ENCODE data around the gene MAST4.
"Not testable (repeated sequence)": the region's sequence is repeated elsewhere in the genome, so short reads cannot be mapped to it uniquely, and the experiment has no call there.

Gene MAST4

GRCh38 chr5:66747607-66748006, 151.4 kb downstream of the MAST4 start:
- no peak for DNase-seq

- DNase-seq, result not testable (repeated sequence)
Observed at GRCh38 chr5:66752668-66753067, 156.5 kb downstream of the MAST4 start.

DNA sequence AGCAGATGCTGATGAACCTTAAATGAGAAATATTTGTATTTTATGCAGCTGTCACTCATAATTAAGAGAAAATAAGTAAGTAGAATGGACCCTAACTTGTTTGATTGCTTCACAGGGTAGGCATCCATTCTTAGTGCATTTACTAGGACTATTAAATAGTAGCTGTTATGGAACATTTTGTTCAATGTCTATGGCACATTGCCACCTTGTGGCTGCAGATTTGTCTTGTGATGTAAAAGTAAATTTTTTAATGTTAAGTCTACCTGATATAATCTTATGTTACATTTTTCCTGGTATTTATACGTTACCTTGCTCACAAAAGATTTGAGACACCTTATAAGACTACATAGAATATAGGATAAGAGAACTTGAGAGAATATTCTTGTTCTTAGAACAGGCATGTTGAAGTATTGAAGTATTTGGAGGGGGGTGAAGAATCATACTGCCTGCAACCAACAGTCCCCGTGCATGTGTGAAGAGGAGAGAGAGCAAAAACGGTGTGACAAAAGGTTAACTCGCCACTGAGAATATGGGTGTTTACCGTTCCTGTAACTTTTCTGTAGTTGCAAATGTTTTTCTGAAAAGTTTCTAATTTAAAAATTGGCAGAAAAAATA, 161.1 kb downstream of the MAST4 start:
- DNase-seq, result peak; percentile 36 to 65

GRCh38 chr5:66757834-66758371, 161.7 kb downstream of the MAST4 start:
- DNase-seq, result no peak

DNA sequence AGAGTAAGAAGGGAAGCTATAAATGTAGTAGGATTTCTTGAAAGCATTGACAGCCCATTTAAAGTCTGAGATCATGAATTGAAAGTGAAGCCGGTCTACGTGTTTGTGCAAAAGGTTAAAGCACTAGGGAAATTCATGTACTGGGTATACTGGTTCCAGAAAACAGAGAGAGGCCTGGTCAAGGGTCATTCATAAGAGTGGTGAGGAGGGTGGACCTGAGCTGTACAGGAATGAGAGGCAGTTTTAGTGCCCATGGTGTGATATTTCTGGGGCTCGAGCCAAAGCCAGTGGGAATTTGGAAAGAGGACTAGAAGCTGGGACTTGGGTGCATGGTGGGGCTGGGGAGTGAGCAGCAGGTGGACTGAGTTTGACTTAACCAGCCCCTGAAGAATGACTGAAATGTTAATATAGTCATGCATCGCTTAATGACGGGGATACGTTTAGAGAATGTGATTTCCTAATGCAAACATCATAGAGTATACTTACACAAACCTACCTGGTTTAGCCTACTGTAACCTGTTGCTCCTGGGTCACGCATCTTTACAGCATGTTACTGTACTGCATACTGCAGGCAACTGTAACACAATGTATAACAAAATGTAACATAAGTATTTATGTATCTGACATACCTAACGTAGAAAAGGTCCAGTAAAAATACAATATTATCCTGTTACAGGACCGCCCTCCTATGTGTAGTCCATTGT, 173.0 kb downstream of the MAST4 start:
- DNase-seq, result no peak

DNA sequence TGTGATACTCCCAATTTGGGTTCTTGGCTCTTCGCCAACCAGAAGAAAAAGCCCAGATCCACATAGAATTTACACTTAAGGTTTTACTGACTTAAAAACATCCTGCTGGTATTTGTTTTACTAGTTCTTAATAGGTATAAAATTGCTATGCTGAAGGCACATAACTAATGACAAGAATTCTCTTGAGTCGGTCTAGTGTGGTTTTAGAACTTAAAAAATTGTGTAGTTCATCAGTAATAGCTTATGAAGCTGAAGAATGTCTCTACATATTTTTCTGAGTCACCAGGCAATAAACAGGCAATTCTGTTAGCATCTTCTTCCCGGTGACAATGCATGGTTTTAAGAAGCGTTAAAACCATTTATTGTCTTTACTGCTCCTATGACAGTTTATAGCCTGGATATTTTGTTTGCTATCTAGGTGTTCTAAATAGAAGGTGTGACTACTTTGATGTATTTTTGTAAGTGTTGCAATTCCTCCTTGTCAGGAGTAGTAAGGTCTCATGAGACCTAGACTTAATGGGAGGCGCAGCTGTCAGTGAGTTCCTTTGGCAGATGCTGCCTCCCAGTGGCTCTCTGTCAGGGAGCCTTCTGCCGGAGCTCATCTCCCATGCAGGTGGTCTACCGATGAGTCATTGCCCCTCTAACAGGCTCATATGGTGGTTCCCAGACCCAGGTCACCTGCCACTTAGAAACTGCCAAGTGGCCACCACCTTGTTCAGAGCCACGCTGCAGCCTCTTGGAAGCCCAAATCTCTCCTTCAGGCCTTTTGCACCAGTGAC, 173.8 kb downstream of the MAST4 start:
- peak in 1 of 2 experiments; percentile 6 for DNase-seq

- DNase-seq, result no peak
Observed at GRCh38 chr5:66777868-66778267, 181.7 kb downstream of the MAST4 start.

DNA sequence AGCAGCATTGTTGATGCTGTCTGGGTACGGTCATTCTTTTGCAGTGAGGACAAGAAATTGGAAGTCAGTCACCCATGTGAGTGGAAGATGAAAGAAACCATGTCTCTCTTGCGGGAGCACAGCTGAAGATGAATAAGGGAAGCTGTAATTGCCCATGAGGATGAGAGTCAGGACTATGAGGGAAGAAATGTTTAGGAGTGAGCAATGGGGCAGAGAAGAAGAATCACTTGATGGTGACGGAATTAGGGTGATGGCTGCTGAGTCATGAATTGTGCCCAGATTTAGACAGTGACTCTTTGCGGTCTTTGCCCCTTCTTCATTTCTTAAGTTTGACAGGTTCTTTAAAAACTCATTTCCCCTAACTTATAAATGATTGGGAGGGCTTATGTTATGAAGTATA, 183.3 kb downstream of the MAST4 start:
- DNase-seq, result no peak

- no peak for DNase-seq
Observed at GRCh38 chr5:66788556-66788955, 192.4 kb downstream of the MAST4 start.

DNA sequence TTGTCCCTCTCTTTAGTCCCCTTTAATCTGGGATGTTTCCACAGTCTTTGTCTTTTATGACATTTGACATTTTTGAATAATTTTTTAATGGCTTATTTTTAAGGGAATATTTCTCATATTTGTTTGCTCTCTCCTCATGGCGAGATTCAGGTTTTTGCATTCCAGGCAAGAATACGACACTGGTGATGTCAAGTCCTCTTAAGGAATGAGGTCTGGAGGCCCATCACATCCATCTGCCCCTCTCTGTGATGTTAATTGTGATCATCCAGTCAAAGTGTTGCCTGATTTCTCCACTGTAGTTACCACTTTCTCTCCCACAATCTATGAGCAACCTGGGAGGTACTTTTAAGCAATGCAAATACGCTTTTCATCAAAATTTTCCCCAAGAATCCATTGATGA, 193.2 kb downstream of the MAST4 start:
- no peak for DNase-seq

DNA sequence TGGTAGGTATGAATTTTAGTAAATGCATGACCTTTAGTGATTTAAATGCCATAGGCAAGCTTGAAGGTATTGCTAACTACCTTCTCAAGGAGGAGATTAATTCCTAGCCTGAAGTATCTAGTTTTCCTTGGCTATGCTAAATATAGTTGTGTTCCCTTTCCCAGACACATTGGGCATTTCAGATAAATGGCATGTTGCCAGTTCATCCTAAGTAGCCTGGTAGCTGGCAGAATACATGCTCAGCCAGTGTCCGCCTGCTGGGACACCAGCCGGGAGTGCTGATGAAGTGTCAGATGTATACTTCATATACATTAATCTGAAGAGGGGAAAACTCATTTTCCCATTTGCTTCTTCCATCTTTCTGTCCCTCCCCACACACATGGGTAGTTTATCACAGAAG, 196.9 kb downstream of the MAST4 start:
- DNase-seq, result no peak

GRCh38 chr5:66795682-66796081, 199.5 kb downstream of the MAST4 start:
- DNase-seq, result peak; percentile 35 to 72

DNA sequence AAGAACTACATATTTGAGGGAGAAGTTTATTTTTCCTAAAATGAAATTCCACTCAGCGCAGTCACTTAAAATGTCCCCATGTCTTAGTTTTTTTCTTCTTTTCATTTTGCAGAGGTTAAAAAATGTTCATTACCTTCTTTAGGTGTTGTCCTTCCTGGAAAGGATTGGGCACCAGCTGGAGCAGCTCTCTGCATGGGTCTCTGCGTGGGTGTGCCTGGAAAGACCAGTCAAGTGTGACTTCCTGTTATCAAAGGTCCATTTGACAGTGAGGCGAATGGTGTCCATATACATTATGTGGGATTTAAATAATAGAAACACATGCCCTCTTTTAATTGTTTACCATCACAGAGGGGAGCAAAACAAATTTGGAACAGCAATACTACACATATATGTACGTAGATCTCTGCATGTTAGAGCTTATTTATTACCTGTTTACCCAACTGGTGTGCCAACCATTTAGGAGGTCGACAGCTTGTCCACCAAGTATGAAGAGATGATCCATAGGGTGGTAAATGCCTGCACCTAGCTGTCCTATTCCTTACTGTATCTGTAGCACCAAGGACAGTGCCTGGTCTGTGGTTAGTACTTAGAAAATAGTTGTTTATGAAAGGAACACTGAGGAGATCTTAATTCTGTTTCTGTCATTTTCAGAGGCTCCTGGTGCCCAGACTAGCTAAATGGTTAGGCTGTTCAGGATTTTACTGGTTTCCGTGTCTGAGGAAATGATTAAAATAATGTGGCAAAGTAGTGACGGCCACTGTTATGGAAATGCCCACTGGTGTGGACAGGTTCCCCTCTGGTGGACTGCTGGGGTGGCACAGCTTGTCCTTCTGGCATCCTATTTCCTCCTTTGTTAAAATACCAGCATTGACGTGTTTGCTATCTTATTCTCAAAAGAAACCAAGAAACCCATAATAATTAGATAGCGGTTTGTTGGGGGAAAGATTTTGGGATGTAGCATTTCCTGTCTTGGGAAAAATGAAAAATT, 200.4 kb downstream of the MAST4 start:
- DNase-seq, result peak; percentile 67 to 87

- DNase-seq, result no peak
Observed at GRCh38 chr5:66802941-66803340, 206.7 kb downstream of the MAST4 start.

GRCh38 chr5:66805514-66806430, 209.6 kb downstream of the MAST4 start:
- no peak for DNase-seq

DNA sequence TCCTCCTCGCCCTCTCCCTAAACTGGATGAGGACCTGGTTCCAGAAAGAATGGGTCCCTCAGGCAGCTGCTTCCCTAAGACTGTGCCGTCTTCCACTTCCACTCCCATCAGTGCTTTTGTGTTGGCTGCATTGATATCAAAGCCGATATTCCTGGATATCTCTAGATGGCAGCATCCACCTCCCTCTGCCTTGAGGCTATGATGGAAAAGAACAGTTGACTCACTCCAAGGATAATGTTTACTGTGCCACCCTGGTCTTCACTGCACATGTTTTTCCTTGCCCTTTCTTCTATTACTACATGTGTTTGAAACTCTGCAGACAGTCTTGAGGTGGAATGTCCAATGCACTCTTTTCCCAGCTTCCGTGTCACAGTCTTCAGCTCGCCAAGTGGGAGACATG, 211.6 kb downstream of the MAST4 start:
- peak; percentile 20 for DNase-seq

DNA sequence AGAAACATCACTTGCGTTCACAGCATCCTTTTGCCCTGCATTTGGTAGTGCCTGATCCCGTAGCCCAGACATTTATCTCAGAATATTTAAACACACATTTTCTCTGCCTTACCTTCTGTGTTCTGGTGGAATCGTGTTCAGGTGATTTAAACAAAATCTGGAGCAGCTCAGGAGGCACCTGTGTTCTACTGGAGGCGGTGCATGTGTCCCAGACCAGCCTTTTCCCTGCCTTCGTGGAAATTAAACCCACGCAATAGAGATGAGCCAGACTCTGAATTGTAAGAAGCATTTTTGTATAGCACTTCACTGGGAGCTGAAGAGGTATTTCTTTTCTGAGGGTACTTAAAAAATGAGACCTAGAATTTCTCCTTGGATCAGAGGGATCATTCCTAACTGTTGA, 212.5 kb downstream of the MAST4 start:
- no peak for DNase-seq

DNA sequence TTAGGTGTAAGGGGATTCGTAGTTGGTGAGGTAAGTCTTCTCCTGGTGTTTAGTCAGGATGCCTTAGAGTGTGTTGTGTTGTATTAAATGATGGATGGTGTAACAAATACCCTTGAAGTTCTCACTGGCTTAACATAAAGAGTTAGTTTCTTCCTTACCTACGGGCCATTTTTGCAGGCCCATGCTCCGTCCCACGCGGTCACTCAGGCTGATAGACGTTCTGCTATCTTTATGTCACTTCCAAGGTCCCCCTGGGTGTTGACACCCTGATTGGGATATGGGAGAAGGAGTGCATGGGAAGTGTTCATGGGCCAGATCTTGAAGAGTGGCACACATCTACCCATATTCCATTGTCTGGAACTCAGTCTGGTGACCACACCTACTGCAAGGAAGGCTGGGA, 214.0 kb downstream of the MAST4 start:
- no peak for DNase-seq

DNA sequence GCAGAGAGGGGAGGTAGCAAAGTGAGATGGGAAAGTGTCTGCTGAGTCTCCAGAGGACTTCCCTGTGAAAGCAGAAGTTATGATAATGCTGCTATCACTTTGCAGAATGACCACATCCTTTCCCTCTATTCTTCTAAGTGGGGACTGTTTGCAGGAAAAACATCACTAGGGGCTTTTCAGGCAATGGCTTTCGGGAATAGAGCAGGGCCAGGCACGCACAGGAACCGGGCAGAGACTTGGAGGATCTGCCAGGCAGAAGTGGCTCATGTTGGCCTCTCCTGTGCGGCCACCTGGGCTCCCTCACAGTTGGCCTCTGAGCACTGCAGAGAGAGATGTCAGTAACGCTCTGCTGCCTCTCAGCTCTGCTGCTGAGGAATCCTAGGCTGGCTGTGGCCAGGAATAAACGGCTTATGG, 214.7 kb downstream of the MAST4 start:
- DNase-seq, result no peak

DNA sequence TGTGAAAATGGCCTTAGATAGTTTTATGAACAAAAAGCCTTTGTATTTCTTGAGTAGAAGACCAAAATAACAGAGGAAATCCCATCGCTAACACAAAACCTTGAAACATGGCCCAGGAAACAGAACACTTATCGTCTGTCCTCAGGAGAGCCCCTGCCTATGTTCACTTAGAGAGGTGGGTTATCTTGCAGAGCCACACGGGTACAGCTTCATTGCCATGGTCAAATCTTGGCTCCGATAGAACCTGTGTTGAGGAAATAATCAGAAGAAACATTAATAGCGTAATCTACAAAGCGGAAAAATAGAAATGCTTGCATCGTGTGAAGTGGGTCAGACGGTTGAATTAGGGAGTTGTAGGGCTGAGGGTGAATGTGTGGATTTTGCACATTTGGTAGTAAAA, 216.1 kb downstream of the MAST4 start:
- DNase-seq, result no peak

DNA sequence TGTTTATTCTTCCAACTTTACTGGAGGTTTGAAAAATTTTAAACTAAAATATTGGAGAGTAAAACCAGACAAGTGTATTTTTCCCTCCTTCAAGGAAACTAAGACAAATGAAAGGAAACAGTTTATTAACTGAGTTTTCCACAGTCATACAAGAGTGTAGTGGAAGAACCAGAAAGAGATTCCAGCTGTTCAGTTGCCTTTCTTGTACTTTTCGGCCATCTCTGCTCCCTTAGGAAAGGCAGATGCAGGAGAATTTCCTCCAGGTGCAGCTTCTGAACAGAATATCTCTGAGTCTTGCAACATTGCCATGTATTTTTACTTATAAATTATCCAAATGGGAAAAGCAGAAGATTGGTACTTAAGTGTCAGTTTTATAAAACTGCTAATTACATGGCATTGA, 217.1 kb downstream of the MAST4 start:
- no peak for DNase-seq

All from NCI-H2081 (cell line).